ENCODE results near the gene PACSIN3. TPM values are rescaled to one million over a fixed set of nuclear protein-coding genes. Genes with fewer than 3 reads are reported as not detected.

The PACSIN3 gene
- total RNA-seq, 1 experiment from 2014 or later: 63.1 TPM

DNA sequence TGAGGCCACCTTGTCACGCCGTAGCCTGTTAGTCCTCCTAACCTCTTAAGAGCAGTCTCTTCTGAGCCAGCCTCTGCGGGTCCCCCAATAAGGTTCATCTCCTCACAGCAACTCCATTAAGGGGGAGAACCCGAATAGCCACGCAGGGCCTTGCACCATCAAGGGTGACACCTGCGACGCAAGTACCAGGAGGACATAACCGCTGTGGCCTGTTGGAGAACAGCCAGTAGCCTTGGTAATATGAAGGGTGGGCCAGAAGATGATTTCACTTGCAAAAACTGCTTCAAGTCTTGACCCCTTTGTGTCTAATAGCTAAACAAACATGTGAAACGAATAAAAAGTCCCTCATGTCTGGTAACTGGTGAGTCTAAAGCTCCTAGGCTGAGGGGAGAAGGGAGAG lies 24.3 kb downstream of the PACSIN3 start:
- POLR2A ChIA-PET: no interaction called here
- H3K27me3 ChIP-seq (ENCODE audit: insufficient read depth, low read length): no peaks in the 10 kb centered on the region
- H3K4me1 ChIP-seq (ENCODE audit: control insufficient read depth in 1 of 2, insufficient read depth in 2 of 2, low read length in 2 of 2): no peaks in the 10 kb centered on the region
- RAD21 ChIA-PET (ENCODE audit: low non-redundant PET in 1 of 2, low total read pairs in 2 of 2, uncharacterized antibody in 2 of 2, unreplicated experiment in 2 of 2): no interaction called here
- no peak for TF ChIP-seq EGR1 (IDR thresholded peaks at IDR 0.05; ENCODE audit: low read depth)
- TF ChIP-seq, protein P1, sequence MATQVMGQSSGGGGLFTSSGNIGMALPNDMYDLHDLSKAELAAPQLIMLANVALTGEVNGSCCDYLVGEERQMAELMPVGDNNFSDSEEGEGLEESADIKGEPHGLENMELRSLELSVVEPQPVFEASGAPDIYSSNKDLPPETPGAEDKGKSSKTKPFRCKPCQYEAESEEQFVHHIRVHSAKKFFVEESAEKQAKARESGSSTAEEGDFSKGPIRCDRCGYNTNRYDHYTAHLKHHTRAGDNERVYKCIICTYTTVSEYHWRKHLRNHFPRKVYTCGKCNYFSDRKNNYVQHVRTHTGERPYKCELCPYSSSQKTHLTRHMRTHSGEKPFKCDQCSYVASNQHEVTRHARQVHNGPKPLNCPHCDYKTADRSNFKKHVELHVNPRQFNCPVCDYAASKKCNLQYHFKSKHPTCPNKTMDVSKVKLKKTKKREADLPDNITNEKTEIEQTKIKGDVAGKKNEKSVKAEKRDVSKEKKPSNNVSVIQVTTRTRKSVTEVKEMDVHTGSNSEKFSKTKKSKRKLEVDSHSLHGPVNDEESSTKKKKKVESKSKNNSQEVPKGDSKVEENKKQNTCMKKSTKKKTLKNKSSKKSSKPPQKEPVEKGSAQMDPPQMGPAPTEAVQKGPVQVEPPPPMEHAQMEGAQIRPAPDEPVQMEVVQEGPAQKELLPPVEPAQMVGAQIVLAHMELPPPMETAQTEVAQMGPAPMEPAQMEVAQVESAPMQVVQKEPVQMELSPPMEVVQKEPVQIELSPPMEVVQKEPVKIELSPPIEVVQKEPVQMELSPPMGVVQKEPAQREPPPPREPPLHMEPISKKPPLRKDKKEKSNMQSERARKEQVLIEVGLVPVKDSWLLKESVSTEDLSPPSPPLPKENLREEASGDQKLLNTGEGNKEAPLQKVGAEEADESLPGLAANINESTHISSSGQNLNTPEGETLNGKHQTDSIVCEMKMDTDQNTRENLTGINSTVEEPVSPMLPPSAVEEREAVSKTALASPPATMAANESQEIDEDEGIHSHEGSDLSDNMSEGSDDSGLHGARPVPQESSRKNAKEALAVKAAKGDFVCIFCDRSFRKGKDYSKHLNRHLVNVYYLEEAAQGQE (IDR thresholded peaks at IDR 0.05; ENCODE audit: low read depth): no peak
- no peak for TF ChIP-seq SP1 (IDR thresholded peaks at IDR 0.05; ENCODE audit: low read depth)
- no peak for TF ChIP-seq POLR2A (IDR thresholded peaks at IDR 0.05; ENCODE audit: borderline replicate concordance, extremely low read depth, insufficient read depth, insufficient read length)
- no peak for TF ChIP-seq FOSL1 (IDR thresholded peaks at IDR 0.05; ENCODE audit: low read depth)
- TF ChIP-seq, protein P2, sequence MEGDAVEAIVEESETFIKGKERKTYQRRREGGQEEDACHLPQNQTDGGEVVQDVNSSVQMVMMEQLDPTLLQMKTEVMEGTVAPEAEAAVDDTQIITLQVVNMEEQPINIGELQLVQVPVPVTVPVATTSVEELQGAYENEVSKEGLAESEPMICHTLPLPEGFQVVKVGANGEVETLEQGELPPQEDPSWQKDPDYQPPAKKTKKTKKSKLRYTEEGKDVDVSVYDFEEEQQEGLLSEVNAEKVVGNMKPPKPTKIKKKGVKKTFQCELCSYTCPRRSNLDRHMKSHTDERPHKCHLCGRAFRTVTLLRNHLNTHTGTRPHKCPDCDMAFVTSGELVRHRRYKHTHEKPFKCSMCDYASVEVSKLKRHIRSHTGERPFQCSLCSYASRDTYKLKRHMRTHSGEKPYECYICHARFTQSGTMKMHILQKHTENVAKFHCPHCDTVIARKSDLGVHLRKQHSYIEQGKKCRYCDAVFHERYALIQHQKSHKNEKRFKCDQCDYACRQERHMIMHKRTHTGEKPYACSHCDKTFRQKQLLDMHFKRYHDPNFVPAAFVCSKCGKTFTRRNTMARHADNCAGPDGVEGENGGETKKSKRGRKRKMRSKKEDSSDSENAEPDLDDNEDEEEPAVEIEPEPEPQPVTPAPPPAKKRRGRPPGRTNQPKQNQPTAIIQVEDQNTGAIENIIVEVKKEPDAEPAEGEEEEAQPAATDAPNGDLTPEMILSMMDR (IDR thresholded peaks at IDR 0.05 in 2 of 3, conservative IDR thresholded peaks at IDR 0.05 in 1 of 3; ENCODE audit: borderline replicate concordance in 1 of 3, insufficient read depth in 1 of 3, low read depth in 2 of 3, low read length in 2 of 3): no peak
- no peak for TF ChIP-seq TCF7L2 (IDR thresholded peaks at IDR 0.05; ENCODE audit: borderline replicate concordance, extremely low read depth, insufficient read depth, insufficient read length)
- TF ChIP-seq, protein P3, sequence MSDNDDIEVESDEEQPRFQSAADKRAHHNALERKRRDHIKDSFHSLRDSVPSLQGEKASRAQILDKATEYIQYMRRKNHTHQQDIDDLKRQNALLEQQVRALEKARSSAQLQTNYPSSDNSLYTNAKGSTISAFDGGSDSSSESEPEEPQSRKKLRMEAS (IDR thresholded peaks at IDR 0.05): no peak
- TF ChIP-seq SRF (IDR thresholded peaks at IDR 0.05; ENCODE audit: low read depth): no peak
- TF ChIP-seq SIN3A (IDR thresholded peaks at IDR 0.05; ENCODE audit: low read depth): no peak
- H4K20me1 ChIP-seq (ENCODE audit: insufficient read depth): no peaks in the 10 kb centered on the region
- TSS peak; percentile 8 for BruUV-seq (replicated peaks)
- intact Hi-C loops (cut with micrococcal nuclease): loop anchor here (1.0 kb wide), 2 partner anchors 193 to 273 kb away; no protein-coding TSS in a partner anchor
- no peaks in the 10 kb centered on the region for H3K9me3 ChIP-seq (ENCODE audit: control insufficient read depth in 1 of 2, insufficient read depth in 1 of 2, low read depth in 1 of 2, low read length in 2 of 2)
- no peak overlapping the region for H3K4me3 ChIP-seq (replicated peaks in 1 of 2; ENCODE audit: low read depth in 1 of 2, low read length in 2 of 2)
- H3K9ac ChIP-seq (ENCODE audit: low read length): no peak overlapping the region
- H3K36me3 ChIP-seq (ENCODE audit: control insufficient read depth in 1 of 2, insufficient read depth in 2 of 2, low read length in 2 of 2): peaks cover 15 to 17% of the 10 kb centered on the region in 2 experiments
- DNase-seq (ENCODE audit: low read depth, low spot score): no peak
- H3K9me2 ChIP-seq (ENCODE audit: insufficient read depth): no peaks in the 10 kb centered on the region
- no peak overlapping the region for H3K4me2 ChIP-seq (ENCODE audit: low read length)
- ATAC-seq: no peak
- H3K79me2 ChIP-seq (ENCODE audit: insufficient read depth, low read length): no peaks in the 10 kb centered on the region
- H3K27ac ChIP-seq (ENCODE audit: low read depth, low read length): no peak overlapping the region
- CTCF ChIA-PET: interaction anchor here (1.9 kb wide), 1 partner anchor 8 kb away, joined by 8 read pairs; no protein-coding TSS in a partner anchor
- no peak overlapping the region for H2AFZ ChIP-seq (ENCODE audit: low read depth, low read length, poor library complexity, severe bottlenecking)

Data from HCT116 (cell line).